Heart left ventricle (tissue), 13 donors: ENCODE results near the gene LOC128125822.

Source experiments
- CTCF ChIP-seq, 12 donors: fragments of 200-600 bp; sonication (generic) in 4 of 12; IDR thresholded peaks; one replicate each; pipeline versions ENCODE4 v1.5.0 to v1.8.0; 2018 to 2022; ENCODE audit warnings: antibody characterized with exemption in 12 of 12, mild to moderate bottlenecking in 5 of 12
- POLR2A ChIP-seq, 2 donors: fragments of 450-650 bp; IDR thresholded peaks; one replicate each; pipeline ENCODE4 v1.6.1; 2017; ENCODE audit warnings: antibody characterized with exemption in 2 of 2, mild to moderate bottlenecking in 2 of 2, moderate library complexity in 2 of 2
- donor health status: ischemic (EF 13 %, LVEDD 7.1; RV severe dilation, severe dysfunction).
- donor health status: DM: no; HTN: yes; CAD: no.
- donor health status: DM: no; HTN: no; CAD: no.
- donor health status: ischemic (EF 25% LVEDD 6.9; RV normal size, moderate dysfunction).
- donor health status: ischemic (EF 25% LVEDD 5.7; RV mildly dilated, moderate dysfunction).
- donor health status: ischemic (EF 35%, LVEDD 5.7; RV mildly dilated, moderate dysfunction).
- donor health status: nonischemic (EF 11% LVEDD 7.7; RV severe dilation, severe dysfunction).
- donor health status: DM: yes; HTN: yes; CAD: no.
- donor health status: PGD.
- donor health status: ischemic (EF 29% LVEDD 5.4; RV normal size, mild dysfunction).
- donor health status: nonischemic (EF 23%, LVEDD 6.1; RV moderate dilation, normal function).

GRCh38 chr6:63563235-63563634 is 9.0 kb upstream of the LOC128125822 start:
- no peak for TF ChIP-seq CTCF (IDR thresholded peaks at IDR 0.05)
- TF ChIP-seq POLR2A (IDR thresholded peaks at IDR 0.05), result no peak
